Activated CD4-positive, alpha-beta T cell treated with anti-CD3 and anti-CD28 coated beads for 4 hours (primary cell): Measurements from ENCODE around the gene E4F1.
"Not testable (repeated sequence)": the region's sequence is repeated elsewhere in the genome, so short reads cannot be mapped to it uniquely, and the experiment has no call there.

Experiments
- DNase-seq, 2 donors: peaks; one replicate each; pipeline ENCODE4 v3.0.0-alpha.2; 2020

The E4F1 gene

GRCh38 chr16:2231016-2231931, 7.9 kb downstream of the E4F1 start:
- DNase-seq: no peak

- no peak for DNase-seq
These were observed 9.0 kb downstream of the E4F1 start for GRCh38 chr16:2232094-2232990.

- DNase-seq: no peak
These were observed 9.8 kb downstream of the E4F1 start for GRCh38 chr16:2233046-2233775.

DNA sequence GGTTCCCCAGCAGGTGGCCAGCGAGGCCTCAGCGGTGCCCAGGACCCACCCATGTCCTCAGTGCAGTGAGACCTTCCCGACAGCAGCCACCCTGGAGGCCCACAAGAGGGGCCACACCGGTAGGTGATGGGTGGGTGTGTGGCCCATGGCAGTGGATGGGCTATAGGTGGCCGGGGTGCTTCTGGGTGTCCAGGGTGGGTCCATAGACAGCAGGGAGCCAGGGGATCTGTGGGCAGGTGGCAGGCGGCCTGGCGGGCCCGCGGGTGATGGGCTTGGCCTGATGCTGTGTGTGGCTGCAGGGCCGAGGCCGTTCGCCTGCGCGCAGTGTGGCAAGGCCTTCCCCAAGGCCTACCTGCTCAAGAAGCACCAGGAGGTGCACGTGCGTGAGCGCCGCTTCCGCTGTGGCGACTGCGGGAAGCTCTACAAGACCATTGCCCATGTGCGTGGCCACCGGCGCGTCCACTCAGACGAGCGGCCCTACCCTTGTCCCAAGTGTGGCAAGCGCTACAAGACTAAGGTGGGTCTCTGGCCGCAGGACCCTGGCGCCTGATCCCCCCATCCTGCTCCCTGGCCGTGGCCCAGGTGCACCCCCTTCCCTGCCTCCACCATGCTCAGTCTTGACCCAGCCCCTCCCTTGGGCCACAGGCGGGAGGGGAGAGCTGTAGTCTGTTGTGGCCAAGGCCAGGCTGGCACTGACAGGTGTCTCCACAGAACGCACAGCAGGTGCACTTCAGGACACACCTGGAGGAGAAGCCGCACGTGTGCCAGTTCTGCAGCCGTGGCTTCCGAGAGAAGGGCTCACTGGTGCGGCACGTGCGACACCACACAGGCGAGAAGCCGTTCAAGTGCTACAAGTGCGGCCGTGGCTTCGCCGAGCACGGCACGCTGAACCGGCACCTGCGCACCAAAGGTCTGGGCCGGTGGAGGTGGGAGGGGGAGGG, 10.8 kb downstream of the E4F1 start:
- DNase-seq: no peak

GRCh38 chr16:2234813-2235170, 11.4 kb downstream of the E4F1 start:
- no peak for DNase-seq

DNA sequence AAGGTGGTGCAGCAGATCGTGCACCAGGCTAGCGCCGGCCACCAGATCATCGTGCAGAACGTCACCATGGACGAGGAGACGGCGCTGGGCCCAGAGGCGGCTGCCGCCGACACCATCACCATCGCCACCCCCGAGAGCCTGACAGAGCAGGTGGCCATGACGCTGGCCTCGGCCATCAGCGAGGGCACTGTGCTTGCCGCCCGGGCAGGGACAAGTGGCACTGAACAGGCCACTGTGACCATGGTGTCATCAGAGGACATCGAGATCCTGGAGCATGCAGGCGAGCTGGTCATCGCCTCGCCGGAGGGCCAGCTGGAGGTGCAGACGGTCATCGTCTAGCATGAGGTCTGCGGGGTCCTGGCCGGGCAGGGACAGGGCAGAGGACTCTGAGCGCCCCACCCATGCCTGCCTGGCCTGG, 11.9 kb downstream of the E4F1 start:
- no peak for DNase-seq

- DNase-seq: no peak
These were observed 12.4 kb downstream of the E4F1 start for GRCh38 chr16:2235695-2236336.

- no peak for DNase-seq
These were observed 13.1 kb downstream of the E4F1 start, which contains the start of gene DNASE1L2 for GRCh38 chr16:2236337-2237101. TSS of gene DNASE1L2 (plus strand) at chr16:2236444. CDS start at chr16:2236817, 373 bp downstream.

GRCh38 chr16:2237102-2237482, 13.7 kb downstream of the E4F1 start:
- DNase-seq: no peak

- no peak for DNase-seq
These were observed 14.2 kb downstream of the E4F1 start for GRCh38 chr16:2237493-2238149.

GRCh38 chr16:2238150-2238837, 14.9 kb downstream of the E4F1 start:
- DNase-seq: no peak

- no peak for DNase-seq
These were observed 15.7 kb downstream of the E4F1 start for GRCh38 chr16:2238838-2239675.

DNA sequence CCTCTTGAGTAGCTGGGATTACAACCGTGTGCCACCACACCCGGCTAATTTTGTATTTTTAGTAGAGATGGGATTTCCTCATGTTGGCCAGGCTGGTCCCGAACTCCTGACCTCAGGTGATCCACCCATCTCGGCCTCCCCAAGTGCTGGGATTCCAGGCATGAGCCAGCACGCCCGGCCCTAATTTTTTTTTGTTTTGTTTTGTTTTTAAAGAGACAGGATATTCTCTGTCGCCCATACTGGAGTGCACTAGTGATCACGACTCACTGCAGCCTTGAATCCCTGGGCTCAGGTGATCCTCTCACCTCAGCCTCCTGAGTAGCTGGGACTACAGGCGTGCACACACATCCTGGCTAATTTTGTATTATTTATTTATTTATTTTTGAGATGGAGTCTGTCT, 16.9 kb downstream of the E4F1 start:
- not testable (repeated sequence) for DNase-seq

DNA sequence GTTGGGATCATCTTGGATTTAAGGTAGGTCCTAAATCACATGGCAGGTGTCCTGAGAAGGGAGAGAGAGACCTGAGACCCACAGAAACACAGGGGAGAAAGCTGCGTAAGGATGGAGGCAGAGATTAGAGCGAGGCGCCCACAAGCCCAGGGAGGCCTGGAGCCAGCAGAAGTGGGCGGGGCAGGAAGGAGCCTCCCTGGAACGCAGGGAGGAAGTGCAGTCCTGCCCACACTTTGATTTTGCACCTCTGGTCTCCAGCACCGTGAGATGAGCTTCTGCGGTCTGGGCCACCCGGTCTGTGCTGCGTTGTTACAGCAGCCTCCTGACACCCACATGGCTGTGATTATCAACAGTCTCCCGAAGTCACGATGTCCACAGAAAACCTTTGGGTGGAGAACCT, 19.2 kb downstream of the E4F1 start:
- no peak for DNase-seq

DNA sequence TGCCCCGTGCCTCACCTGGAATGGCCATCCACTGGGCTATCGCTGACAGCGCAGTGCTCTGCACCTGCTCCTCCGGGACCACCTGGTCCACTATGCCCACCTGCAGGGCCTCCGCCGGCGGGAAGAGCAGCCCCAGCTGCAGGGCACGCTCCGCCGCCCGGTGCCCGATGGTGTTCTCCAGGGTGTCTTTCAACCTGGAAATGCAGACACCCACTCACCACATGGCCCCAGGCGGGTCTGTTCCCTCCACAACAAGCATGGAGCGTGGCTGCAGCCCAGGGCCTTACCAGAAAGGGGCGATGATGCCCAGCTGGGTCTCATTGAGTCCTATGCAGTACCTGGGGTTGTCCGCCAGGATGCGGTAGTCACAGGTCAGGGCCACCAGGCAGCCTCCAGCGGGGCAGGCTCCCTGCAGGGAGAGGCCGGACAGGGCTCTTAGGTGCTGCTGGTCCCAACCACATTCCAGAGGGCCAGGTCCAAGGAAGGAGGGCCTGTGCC, 19.7 kb downstream of the E4F1 start:
- DNase-seq: no peak

DNA sequence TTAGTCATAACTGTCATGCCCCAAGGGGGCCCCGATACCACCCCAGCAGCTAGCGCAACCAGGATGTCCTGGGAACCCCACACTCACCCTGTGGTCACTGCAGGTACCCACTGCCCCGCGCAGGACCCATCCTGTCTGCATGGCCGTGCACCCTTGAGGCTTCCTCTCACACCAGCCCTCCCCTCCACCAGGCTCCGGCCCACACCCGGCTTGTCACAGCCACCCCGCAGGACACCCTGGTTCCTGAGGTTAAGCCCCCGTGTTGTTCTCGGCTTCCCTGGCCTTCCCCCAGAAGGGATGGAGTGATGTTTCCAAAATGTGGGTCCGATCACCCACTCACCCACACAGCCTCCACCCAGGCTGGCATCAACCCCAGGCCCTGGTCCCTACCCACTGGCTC, 20.4 kb downstream of the E4F1 start:
- no peak for DNase-seq

DNA sequence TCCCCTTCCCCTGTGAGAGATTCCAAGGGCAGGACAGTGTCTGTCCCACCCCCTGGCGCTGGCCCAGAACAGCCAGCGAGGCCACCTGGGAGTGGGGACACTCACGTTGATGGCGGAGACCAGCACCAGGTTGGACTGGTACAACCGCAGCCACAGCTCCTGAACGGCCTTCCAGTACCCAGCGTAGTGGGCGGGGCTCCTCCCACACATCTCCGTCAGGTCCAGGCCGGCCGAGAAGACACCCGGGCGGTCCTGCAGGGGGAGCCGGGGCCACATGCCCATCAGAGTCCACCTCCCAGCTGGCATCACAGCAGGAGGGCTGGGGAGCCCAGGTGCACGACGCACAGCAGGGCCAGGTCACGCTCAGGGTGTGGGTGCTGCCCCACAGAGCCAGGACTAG, 20.9 kb downstream of the E4F1 start:
- no peak for DNase-seq
